Measurements from ENCODE around the gene FUS. TPM values are rescaled to one million over a fixed set of nuclear protein-coding genes. Genes with fewer than 3 reads are reported as not detected.

Gene FUS
- total and polyA plus RNA-seq, 9 of the 15 experiments (the other 6 are each of a cell fraction or from before 2014, with no cell fraction given): 43.9 to 575 (median 87.2) TPM

- TF ChIP-seq PHF8 (IDR thresholded peaks at IDR 0.05; ENCODE audit: borderline replicate concordance, low read length) (0 out of 2 replicates have a peak, but pooled peaks have one; percentile 13), TAF9B (IDR thresholded peaks at IDR 0.05; ENCODE audit: partially characterized antibody) (no peak), ZNF143 (CRISPR knock-in tag; IDR thresholded peaks at IDR 0.05) (0 out of 2 replicates have a peak, but pooled peaks have one; percentile 16), TFAP4 (CRISPR knock-in tag; IDR thresholded peaks at IDR 0.05; ENCODE audit: borderline replicate concordance) (peak; percentile 56), FOXP1 (CRISPR knock-in tag; IDR thresholded peaks at IDR 0.05) (0 out of 2 replicates have a peak, but pooled peaks have one; percentile 69), FOXP4 (CRISPR knock-in tag; IDR thresholded peaks at IDR 0.05; ENCODE audit: borderline replicate concordance) (peak; percentile 58; the same call in 1 of the 2 replicates), HDGF (IDR thresholded peaks at IDR 0.05) (no peak), SAP30 (IDR thresholded peaks at IDR 0.05; ENCODE audit: borderline replicate concordance, insufficient read depth, low read depth, low read length, poor library complexity, severe bottlenecking) (peak; percentile 24), DMBX1 (CRISPR knock-in tag; IDR thresholded peaks at IDR 0.05; ENCODE audit: borderline replicate concordance) (no peak), ETV6 (IDR thresholded peaks at IDR 0.05; ENCODE audit: borderline replicate concordance in 1 of 2, low read depth in 2 of 2, low read length in 1 of 2) (no peak), ETV6 (CRISPR knock-in tag; IDR thresholded peaks at IDR 0.05; ENCODE audit: borderline replicate concordance) (peak; percentile 17; the same call in 1 of the 2 replicates), MTA3 (IDR thresholded peaks at IDR 0.05; ENCODE audit: borderline replicate concordance) (0 out of 2 replicates have a peak, but pooled peaks have one; percentile 28), CBX3 (IDR thresholded peaks at IDR 0.05; ENCODE audit: borderline replicate concordance in 1 of 2, low read length in 2 of 2) (peak in 1 of 2 experiments; percentile 18; a peak in 1 of 3 replicates), ZNF282 (CRISPR knock-in tag; IDR thresholded peaks at IDR 0.05) (peak; percentile 62; the same call in 1 of the 2 replicates), ZBTB17 (CRISPR knock-in tag; IDR thresholded peaks at IDR 0.05) (peak; percentile 35; the same call in 1 of the 2 replicates), SUPT5H (IDR thresholded peaks at IDR 0.05) (peak; percentile 52), NCOA2 (IDR thresholded peaks at IDR 0.05; ENCODE audit: partially characterized antibody in 2 of 2) (no peak), ARID1B (IDR thresholded peaks at IDR 0.05) (0 out of 2 replicates have a peak, but pooled peaks have one; percentile 5), NFIC (IDR thresholded peaks at IDR 0.05) (peak; percentile 57), CHD2 (IDR thresholded peaks at IDR 0.05; ENCODE audit: low read depth, low read length) (peak; percentile 92), MYC (IDR thresholded peaks at IDR 0.05; ENCODE audit: low read depth, low read length) (no peak), MYC (CRISPR knock-in tag; IDR thresholded peaks at IDR 0.05; ENCODE audit: borderline replicate concordance, low read depth) (no peak)
- TF ChIP-seq, protein P1, sequence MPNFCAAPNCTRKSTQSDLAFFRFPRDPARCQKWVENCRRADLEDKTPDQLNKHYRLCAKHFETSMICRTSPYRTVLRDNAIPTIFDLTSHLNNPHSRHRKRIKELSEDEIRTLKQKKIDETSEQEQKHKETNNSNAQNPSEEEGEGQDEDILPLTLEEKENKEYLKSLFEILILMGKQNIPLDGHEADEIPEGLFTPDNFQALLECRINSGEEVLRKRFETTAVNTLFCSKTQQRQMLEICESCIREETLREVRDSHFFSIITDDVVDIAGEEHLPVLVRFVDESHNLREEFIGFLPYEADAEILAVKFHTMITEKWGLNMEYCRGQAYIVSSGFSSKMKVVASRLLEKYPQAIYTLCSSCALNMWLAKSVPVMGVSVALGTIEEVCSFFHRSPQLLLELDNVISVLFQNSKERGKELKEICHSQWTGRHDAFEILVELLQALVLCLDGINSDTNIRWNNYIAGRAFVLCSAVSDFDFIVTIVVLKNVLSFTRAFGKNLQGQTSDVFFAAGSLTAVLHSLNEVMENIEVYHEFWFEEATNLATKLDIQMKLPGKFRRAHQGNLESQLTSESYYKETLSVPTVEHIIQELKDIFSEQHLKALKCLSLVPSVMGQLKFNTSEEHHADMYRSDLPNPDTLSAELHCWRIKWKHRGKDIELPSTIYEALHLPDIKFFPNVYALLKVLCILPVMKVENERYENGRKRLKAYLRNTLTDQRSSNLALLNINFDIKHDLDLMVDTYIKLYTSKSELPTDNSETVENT (CRISPR knock-in tag; IDR thresholded peaks at IDR 0.05): no peak
Observed at GRCh38 chr16:31201582-31202413, 21.9 kb downstream of the FUS start (continued).
